ENCODE data around the gene WDFY2.
A peak's percentile ranks its signal among the peaks of the same experiment; 100 is the strongest.

The WDFY2 gene

DNA sequence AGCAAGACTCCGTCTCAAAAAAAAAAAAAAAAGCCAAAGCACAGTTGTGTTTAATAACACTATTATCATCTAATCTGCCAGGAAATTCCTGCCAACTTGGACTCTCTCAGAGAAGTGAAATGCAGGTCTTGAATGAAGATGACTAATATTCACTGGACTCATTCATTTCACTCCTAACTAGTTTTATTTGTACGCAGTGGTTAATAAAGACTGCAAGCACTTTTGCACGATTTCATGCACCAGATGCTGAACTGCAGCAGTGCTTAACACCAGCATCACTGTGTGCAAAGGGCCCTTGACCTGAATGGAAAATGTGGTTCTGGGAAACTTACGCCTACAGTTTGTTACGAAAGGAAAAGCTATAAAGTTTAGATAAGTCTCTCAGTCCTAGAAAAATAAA is 156.4 kb downstream of the WDFY2 start:
- DNase-seq (ENCODE audit: low read depth), result no peak

DNA sequence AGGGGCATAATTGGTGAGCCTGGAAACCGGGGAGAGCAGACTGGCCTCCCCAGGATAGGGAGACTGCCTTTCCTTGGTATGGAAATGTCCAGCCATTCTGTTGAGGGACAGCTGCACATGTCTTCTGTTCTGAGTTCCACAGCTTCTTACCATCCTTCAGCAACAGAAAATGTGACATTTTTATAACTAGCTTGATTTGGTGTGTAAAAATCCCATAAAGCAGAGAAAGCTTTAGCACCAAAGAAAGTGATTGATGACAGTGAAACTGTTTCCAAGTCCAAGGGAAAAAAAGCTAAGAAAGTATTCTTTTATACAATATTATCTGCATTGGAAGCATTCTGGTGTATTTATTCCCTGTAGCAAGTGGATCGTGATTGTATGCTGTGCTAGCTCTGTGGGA is 157.8 kb downstream of the WDFY2 start:
- no peak for DNase-seq (ENCODE audit: low read depth)

DNA sequence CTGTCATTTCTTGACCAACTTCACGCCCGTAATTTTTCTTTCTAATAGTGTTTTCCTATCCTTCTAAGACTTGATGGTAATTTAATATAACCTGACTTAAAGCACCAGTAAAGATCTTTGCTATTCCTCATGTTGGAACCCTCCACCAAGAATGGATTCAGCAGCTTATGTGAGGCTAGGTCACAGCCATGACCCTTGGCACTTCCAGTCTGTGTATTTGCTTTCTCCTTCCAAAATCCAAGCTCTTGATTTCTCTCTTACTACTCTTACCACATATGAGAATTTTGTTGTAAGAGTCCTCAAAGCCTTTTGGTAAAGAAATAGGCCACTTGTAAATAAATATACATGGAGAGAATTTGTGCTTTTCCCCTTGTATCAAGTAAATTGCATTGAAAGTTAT is 158.3 kb downstream of the WDFY2 start:
- no peak for DNase-seq (ENCODE audit: low read depth)

DNA sequence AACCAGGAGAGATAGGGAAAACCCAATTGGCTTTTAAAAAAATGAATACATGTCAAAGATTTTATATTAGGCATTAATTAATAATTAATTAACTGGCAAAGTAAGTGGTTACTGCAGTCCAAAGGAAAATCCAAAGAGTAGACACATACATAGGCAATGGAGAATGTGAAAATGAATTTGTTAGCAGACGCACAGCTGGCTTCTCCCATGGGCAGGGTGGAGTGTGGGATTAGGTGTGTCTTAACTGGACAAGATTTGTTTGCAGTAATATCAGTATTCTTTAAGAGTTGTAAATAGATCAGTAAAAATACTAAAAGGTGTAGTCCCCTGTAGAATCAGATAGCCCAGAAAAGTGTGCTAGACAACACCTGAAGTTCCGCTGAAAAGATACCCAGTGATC is 161.0 kb downstream of the WDFY2 start:
- DNase-seq (ENCODE audit: low read depth), result no peak

DNA sequence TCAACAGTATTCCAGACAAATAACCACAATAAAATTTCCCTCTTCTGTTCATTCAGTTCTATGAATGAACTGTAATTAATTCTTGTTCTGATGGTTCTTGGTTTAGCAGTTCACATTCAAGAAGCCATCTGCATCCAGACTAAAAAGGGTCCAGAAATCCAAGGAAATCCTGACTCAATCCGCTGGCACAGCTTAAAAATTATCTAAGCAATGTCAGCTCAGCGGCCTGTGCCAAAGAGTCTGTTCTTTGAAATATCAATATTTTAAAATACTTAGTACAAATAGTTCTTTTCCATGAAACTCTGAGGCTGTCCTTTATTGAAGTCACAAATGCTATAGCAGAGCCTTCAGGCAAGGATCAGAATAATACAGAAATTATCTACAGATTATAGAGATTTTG is 162.5 kb downstream of the WDFY2 start:
- DNase-seq (ENCODE audit: low read depth), result no peak

DNA sequence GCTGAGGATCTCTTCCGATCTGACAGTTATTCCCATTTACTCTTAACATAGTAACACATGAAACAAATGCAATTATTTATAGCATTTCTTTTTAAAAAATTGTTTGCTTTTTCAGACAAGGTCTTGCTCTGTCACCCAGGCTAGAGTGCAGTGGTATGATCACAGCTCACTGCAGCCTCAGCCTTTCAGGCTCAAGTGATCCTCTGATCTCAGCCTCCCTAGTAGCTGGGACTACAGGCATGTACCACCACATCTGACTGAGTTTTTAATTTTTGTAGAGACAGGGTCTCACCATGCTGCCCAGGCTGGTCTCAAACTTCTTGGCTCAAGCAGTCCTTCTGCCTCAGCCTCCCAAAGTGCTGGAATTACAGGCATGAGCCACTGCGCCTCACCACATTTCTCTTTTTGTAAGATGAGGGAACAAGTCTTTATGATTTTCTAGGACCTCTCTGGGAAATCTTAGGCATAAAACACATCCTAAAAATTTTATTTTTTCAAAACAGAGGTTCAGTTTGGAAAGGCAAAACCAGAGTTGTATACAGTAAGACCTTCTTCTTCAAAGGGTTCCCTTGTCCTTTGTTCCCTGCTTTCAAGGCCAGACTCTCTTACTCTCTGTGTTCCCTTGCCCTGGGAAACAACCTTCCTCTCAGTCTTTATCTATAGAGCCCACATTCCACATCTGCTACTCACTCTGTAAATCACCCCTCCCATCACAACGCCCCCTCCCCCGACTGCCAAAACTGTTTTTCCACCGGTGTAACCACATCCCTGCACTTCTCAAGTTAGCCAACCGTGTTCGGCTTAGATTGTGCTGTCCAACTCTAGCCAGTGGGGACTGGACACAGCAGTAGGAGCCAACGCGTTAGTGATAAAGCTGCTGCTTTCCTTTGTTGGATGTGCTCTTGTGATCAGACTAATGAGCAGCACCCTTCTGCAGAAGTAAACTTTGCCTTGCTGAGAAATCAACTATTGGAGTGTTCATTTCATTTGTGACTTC is 163.5 kb downstream of the WDFY2 start:
- DNase-seq (ENCODE audit: low read depth), result no peak

DNA sequence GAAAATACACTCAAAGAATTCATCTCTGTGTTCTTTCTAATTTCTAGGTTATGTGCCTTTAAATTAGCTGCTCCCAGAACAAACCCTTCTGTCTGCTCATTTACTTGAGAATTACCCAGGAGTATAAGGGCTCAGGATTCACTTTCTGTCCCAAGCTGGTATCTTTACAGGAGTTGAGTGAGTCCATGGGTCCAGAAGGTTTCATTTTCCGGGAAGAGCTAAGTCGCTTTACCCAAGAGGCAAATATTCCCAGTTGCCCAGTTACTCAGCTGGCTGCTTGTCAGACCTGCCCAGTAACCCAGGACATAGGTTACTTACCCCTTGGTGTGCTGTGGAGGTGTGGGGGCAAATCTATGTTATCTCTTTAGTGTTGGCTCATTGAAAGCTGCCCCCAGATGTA is 172.4 kb downstream of the WDFY2 start:
- no peak for DNase-seq (ENCODE audit: low read depth)

DNA sequence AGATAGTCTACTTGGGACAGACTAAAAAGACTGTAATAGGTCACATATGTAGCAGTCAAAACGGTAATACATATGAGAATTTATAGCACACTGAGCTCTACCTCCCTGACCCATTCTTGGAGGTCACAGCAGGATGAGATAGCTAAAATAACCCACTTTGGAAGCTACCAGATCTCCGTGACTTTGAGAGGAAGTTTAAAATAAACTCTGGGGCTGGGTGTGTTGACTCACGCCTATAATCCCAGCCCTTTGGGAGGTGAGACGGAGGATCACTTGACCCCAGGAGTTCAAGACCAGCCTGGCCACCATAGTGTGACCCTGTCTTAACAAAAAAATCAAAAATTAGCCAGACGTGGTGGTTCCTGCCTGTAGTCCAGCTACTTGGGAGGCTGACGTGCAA is 174.4 kb downstream of the WDFY2 start:
- DNase-seq (ENCODE audit: low read depth), result no peak

DNA sequence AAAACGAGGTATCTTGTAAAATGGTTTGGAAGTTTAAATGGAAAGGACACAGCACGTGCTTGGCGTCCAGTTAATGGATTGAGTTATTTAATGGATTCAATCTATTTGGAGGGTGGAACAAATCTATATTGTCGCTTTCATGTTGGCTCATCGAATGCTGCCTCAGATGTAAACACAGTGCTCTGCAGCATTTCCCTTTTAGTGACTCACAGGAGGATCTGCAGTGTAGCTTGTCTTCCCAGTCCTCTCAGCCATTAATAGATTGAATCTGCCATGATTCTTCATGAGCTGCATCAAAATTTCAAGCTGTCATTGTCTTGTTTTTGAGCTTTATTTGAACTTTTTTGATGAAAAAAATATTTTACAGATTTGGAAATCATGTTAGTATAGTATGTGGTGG is 175.0 kb downstream of the WDFY2 start:
- DNase-seq (ENCODE audit: low read depth), result no peak

DNA sequence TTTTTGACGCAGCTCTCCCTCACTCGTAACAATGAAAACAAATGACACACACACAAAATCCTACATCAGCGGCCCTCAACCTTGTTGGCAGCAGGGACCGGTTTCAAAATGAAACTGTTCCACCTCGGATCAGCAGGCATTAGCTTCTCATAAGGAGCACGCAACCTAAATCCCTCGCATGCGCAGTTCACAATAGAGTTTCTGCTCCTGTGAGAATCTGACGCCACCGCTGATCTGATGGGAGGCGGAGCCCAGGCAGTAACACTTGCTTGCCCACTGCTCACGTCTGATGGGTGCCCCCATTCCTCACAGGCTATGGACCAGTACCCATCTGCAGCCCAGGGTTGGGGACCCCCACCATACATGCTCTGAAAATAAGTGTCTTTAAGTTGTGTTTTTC is 176.3 kb downstream of the WDFY2 start:
- DNase-seq (ENCODE audit: low read depth), result no peak

DNA sequence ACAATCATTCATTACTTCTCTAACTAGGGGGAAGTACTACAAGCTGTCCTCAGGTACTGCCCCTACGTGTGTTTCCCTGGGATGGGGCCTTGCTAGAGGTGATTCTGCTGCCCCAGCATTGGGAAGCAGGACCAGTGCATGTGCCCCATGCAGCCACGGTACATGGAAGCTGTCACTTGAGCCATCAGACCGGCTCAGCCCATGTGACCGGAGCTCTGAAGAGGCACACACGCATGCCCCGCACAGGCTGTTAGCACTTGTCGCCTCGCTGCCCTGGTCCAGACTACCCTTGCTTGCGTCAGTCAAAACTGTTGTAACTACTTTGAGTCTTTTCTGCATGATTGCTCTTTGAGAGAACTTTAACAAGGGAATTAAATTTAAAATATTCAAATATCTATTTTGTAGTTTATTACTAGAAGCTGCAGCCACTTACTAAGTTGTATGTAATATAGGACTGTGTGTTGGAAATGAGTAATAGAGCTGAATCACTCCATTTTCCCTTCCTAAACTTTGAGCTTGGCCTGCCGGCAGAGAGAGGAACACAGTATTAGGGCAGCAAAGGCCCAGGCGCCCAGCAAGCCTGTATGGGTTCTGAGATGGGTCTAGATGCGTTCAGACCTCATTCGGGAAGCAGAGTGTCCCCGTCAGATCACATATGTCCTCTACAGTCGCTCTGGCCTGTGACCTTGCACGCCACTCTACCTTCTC is 177.5 kb downstream of the WDFY2 start:
- no peak for DNase-seq (ENCODE audit: low read depth)

DNA sequence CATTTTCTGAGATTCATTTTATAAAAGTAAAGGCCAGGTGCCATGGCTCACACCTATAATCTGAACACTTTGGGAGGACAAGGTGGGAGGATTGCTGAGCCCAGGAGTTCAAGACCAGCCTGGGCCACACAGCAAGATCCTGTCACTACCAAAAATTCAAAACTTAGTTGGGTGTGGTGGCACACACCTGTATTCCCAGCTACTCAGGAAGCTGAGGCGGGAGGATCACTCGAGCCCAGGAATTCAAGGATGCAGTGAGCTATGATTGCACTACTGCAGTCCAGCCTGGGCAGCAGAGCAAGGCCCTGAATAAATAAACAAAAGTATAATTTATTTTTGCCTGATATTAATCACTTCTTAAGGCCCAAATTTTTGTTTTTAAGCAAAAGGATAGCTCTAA is 179.2 kb downstream of the WDFY2 start:
- no peak for DNase-seq (ENCODE audit: low read depth)

DNA sequence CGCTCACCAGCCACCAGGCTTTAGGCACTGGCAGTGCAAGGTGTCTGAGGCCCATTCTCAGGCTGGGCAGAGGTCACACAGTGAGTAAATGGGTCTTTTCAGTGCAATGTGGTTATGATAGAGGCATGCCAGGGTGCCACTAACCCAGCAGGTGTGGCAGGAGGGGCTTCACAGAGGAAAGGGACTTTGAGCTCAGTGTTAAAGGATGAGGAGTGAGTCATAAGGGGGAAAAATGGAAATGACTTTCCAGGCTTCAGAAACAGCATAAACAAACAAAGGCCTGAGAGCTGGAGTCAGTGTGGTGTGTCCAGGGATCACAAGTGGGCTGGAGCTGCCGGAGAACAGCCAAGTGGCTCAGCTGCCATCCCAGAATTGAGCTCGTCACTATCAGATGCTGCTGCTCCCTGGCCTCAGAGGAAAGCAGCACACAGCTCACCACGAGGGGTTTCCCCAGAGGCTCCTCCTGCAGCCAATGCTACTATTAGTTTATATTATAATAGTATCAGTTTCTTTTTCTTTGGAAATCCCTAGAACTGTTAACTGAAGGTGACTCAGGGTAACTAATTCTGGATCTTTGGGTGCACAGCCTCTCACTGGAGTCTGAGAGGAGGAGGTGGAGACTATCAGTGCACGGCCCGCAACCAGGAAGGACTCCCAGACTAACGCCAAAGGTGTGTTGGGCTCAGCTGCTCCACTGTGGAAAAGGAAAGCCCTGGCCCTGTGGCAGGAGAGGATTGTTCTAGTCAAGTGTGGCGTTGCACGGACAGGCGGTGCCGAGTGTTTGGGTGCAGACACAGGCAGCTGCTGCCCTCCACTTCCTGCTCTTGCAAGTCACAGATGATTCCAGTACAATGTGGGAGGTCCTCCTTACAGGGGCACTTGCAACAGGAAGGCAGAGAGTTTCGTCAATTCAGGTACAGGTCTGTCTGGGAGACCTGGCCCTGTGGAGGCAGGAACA is 180.2 kb downstream of the WDFY2 start:
- DNase-seq (ENCODE audit: low read depth), result peak; percentile 55

DNA sequence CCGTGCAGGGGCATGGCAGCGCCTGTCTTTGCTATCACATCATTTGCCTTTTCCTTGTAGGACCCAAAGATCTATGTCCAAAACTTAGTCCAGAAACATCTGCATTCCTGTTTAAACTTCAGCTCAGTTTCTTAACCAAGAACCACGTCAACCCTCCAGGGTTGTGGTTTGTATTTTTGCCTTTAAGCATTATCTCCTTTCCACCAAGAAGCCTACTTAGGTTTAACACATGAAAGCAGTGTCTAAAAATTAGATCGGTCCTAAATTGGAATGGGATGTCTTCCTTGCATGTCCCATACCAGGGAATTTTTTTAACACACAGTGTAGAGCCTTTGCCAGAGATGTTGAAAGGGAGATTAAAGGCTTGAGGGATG is 180.9 kb downstream of the WDFY2 start:
- DNase-seq (ENCODE audit: low read depth), result no peak

DNA sequence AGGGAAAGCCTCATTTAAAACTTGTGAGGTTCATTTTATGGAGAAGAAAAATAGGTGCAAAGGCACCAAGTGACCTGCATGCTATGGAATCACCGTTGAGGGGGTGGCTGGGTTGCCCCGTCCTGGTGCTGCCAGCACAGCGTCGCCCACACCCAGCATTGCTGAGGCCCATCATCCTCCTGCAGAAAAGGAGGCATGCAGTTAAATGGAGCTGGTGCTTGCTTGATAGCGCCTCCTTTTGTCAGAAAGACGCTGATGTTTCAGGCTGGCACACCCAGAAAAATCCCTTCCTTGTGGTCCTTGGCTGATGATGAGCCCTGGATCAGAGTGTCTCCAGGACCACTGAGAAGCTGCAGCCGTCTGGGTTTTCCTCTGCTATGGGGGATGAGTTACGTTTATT is 182.8 kb downstream of the WDFY2 start:
- no peak for DNase-seq (ENCODE audit: low read depth)

DNA sequence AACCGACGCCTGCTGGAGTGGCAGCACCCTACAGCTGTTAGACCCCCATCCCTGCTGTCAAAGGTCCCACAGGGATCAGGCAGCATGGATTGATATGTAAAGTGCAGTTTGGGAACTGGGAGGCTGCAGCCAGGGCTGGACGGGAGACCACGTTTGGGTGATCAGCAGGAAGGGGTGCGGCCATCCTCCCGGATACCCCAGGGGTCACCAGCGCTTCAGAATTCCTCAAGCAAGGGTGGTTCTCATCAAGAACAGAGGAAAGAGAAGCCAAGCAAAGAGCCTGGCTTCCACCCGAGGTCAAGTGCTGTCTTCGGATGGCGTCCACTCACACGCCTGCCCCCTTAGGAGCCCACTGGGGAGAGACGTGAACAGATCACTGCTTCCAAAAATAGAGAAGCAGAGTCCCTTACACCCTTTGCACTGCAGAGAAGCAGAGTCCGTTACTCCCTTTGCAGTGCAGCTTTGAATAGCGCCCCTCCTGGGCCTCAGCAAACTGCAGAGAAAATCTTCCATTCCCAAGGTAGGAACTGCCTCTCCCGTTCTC is 184.2 kb downstream of the WDFY2 start:
- no peak for DNase-seq (ENCODE audit: low read depth)

DNA sequence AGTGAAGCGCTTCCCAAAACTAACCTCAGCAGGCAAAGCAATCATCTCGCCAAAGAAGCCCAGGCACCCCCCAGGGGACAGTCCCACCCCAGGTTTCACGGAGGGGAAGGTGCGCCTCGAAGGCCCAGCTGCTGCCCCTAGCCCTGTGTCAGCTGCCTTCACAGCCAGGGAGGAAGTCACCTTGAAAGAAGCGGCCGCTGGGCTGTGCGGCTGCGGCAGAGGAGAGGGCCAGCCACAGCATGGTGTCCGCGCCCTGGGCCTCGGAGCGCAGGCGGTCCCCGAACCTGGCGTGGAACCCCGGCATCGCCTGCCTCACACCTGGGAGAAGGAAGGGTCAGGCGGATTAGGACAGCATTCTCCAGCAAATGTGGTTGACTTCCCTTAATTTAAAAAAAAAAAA is 184.7 kb downstream of the WDFY2 start:
- no peak for DNase-seq (ENCODE audit: low read depth)

DNA sequence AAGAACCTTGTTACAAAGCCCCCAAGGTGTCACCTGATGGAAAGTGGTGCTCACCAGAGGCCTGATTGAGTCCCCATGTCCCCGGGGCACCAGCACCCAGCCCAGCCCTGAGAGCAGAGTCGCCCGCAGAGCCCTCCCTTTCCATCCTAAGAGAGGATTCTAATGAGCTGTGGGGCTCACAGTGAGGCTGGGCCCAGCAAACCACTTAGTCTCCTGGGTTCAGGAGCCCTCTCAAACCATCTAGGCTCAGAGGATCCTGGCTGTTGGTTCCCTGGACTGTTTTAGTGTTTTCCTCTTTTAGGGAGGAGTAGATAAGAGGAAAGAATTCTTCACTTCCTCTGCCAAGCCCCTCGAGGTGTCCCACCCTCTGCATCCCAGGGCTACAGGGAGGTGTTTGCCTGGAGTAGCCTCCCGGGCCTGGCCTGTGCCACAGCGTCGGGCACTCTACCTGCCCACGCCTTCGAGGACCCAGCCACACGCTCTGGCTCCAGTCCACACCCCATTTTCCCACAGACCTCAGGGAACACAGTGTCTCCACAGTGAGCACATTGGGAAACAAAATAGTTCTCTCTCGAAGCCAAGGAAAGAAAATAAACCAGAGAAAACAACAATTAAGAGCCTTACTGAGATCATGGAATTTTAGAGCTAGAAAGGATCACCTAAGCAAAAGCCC is 185.3 kb downstream of the WDFY2 start:
- no peak for DNase-seq (ENCODE audit: low read depth)

DNA sequence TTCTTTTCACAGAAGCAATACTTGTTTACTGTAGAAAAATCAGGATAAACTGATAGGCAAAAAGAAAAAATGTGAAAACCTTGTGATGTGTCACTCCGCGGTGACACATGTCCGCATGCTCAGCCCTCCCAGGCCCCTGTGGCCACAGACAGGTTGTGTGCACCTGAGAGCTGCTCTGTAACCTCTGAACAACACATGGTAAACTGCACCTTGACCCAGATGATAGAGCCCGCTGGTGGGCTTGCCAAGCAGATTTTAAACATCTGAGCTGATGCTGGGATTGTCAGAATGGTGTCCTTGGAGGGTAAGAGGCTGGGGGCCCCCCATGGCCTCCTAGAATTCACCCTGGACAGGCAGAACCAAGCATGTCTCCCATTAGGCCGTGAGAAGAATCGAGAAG is 185.9 kb downstream of the WDFY2 start:
- DNase-seq (ENCODE audit: low read depth), result no peak

DNA sequence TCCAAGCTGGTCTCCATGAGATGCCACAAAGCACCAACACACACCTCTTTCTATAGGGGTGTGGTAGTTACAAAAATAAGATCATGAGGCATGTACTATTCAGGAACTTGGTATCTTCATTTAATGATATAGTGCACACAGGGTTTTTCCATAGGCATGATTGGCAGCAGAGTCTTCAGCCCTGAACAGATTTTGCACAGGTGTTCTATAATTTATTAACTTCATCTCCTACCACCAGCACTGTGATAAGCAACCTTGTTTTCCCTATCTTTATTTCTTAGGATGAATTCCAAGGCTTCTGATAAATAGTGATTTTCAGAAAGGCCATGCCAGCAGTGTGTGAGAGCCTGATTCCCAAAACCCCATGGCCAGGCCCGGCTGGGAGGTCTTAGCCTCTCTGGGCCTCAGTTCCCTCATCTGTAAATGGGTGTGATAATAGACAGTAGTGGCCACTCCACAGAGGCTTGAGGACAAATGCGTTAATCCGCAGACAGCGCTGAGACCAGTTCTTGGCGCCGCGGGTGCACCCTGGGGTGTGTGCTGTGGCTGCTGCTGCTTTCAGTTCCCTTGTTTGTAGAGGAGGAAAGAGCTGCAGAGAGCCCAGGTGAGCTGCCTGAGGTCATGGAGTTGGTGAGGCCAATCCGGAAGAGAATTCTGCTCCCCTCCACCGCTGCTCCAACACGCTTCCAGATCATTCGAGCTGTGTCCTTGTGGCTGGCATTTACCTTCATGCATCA is 186.6 kb downstream of the WDFY2 start:
- no peak for DNase-seq (ENCODE audit: low read depth)
